HCT116 (cell line): ENCODE measurements around the gene KDM3B. TPM values are rescaled to one million over a fixed set of nuclear protein-coding genes. Genes with fewer than 3 reads are reported as not detected.

Source experiments
- ATAC-seq: fragments of 200-7000 bp; cut with Tn5 transposase; 2 replicates; pipeline ENCODE4 v1.9.1; 2020; ENCODE audit warnings: mild to moderate bottlenecking, moderate library complexity
- BruUV-seq: library from RNA; stranded (reverse); fragments of 400-500 nt; replicated peaks from 2 replicates; lab custom pipeline; 2021; lab: Mats Ljungman, UMichigan
- CTCF ChIA-PET: fragments of 300-600 bp; sonication (Branson Sonifier 250); formaldehyde crosslinking; loops from one replicate; lab custom pipeline; 2021; ENCODE audit warnings: antibody characterized with exemption; lab: Charles Lee
- POLR2A ChIA-PET: fragments of 300-600, 350-600 bp; sonication (Branson Sonifier 250); formaldehyde crosslinking; loops from one replicate; lab custom pipeline; 2021; ENCODE audit warnings: antibody characterized with exemption; lab: Charles Lee
- RAD21 ChIA-PET, 2 experiments: fragments of 300-600 bp; sonication (Branson Sonifier 250); formaldehyde crosslinking; loops; one replicate each; lab custom pipeline; 2023; ENCODE audit warnings: low total read pairs in 2 of 2; ENCODE audit not compliant: uncharacterized antibody in 2 of 2, unreplicated experiment in 2 of 2, low non-redundant PET in 1 of 2; lab: Charles Lee
- DNase-seq: peaks from one replicate; pipeline ENCODE4 v3.0.0-alpha.2; 2010; ENCODE audit warnings: low read depth, low spot score
- H2AFZ ChIP-seq: fragments of 200-600 bp; shearing (Covaris generic), sonication (generic); 2 replicates; pipeline ENCODE4 v1.6.1; 2017; ENCODE audit warnings: low read depth, mixed run types, mixed read lengths, antibody characterized with exemption, low read length; ENCODE audit not compliant: poor library complexity, severe bottlenecking
- H3K27ac ChIP-seq: 2 replicates; pipeline ENCODE4 v1.5.1; 2012; ENCODE audit warnings: low read depth, low read length
- H3K27me3 ChIP-seq: fragments of 200-600 bp; sonication (generic); 2 replicates; pipeline ENCODE4 v1.6.1; 2016; ENCODE audit warnings: mixed run types, low read length, mixed read lengths; ENCODE audit not compliant: insufficient read depth
- H3K36me3 ChIP-seq, 2 experiments: fragments of 200-500 bp in 1 of 2; fragments of 200-600 bp in 1 of 2; sonication (Bioruptor generic) in 1 of 2; sonication (generic) in 1 of 2; 2 replicates each; pipeline versions ENCODE4 v1.5.1 to v1.6.1; 2014 to 2016; ENCODE audit warnings: low read length in 2 of 2, inconsistent platforms in 1 of 2, mixed read lengths in 1 of 2, mixed run types in 1 of 2; ENCODE audit not compliant: insufficient read depth in 2 of 2, control insufficient read depth in 1 of 2
- H3K4me1 ChIP-seq, 2 experiments: fragments of 200-600 bp in 1 of 2; sonication (generic) in 1 of 2; 2 replicates each; pipeline versions ENCODE4 v1.5.1 to v1.6.1; 2012 to 2017; ENCODE audit warnings: low read length in 2 of 2, inconsistent platforms in 1 of 2, mild to moderate bottlenecking in 1 of 2, mixed read lengths in 1 of 2, mixed run types in 1 of 2, moderate library complexity in 1 of 2; ENCODE audit not compliant: insufficient read depth in 2 of 2, control insufficient read depth in 1 of 2
- H3K4me2 ChIP-seq: fragments of 200-600 bp; sonication (generic); 2 replicates; pipeline ENCODE4 v1.6.1; 2017; ENCODE audit warnings: mixed run types, low read length, mixed read lengths
- H3K4me3 ChIP-seq, 2 experiments: fragments of 200-600 bp in 1 of 2; sonication (generic) in 1 of 2; replicated peaks in 1 of 2; 2 replicates each; pipeline ENCODE4 v1.5.1; 2011 to 2016; ENCODE audit warnings: low read length in 2 of 2, control low read depth in 1 of 2, low read depth in 1 of 2, mild to moderate bottlenecking in 1 of 2, mixed read lengths in 1 of 2, mixed run types in 1 of 2
- H3K79me2 ChIP-seq: fragments of 200-600 bp; sonication (generic); 2 replicates; pipeline ENCODE4 v1.6.1; 2017; ENCODE audit warnings: mild to moderate bottlenecking, mixed run types, low read length, moderate library complexity, mixed read lengths; ENCODE audit not compliant: insufficient read depth
- H3K9ac ChIP-seq: fragments of 200-600 bp; sonication (generic); 2 replicates; pipeline ENCODE4 v1.6.1; 2016; ENCODE audit warnings: low read length, mixed read lengths
- H3K9me2 ChIP-seq: fragments of 200-600 bp; sonication (generic), shearing (Covaris generic); 2 replicates; pipeline ENCODE4 v1.6.1; 2017; ENCODE audit warnings: mixed run types, mild to moderate bottlenecking, moderate library complexity; ENCODE audit not compliant: insufficient read depth
- H3K9me3 ChIP-seq, 2 experiments: fragments of 200-500 bp in 1 of 2; fragments of 200-600 bp in 1 of 2; sonication (Bioruptor generic) in 1 of 2; sonication (generic) in 1 of 2; 2 replicates each; pipeline ENCODE4 v1.6.1; 2014 to 2017; ENCODE audit warnings: low read length in 2 of 2, mixed read lengths in 2 of 2, inconsistent platforms in 1 of 2, low read depth in 1 of 2, mild to moderate bottlenecking in 1 of 2, mixed run types in 1 of 2, moderate library complexity in 1 of 2; ENCODE audit not compliant: control insufficient read depth in 1 of 2, insufficient read depth in 1 of 2
- H4K20me1 ChIP-seq: fragments of 200-600 bp; sonication (generic), shearing (Covaris generic); 2 replicates; pipeline ENCODE4 v1.6.1; 2017; ENCODE audit warnings: mixed run types, mild to moderate bottlenecking, moderate library complexity; ENCODE audit not compliant: insufficient read depth
- CBX3 ChIP-seq: IDR thresholded peaks from 2 replicates; pipeline ENCODE4 v1.6.1; 2012; ENCODE audit warnings: low read depth
- CEBPB ChIP-seq: IDR thresholded peaks from 2 replicates; pipeline ENCODE4 v1.6.1; 2012; ENCODE audit warnings: low read depth
- EGR1 ChIP-seq: IDR thresholded peaks from 2 replicates; pipeline ENCODE4 v1.6.1; 2012; ENCODE audit warnings: low read depth
- ELF1 ChIP-seq: IDR thresholded peaks from 2 replicates; pipeline ENCODE4 v1.6.1; 2012; ENCODE audit warnings: low read depth, borderline replicate concordance
- POLR2A ChIP-seq: IDR thresholded peaks from 2 replicates; pipeline ENCODE4 v1.7.0; 2011; ENCODE audit warnings: borderline replicate concordance; ENCODE audit not compliant: insufficient read depth, insufficient read length; ENCODE audit errors: extremely low read depth
- POLR2AphosphoS5 ChIP-seq: IDR thresholded peaks from 2 replicates; pipeline ENCODE4 v1.6.1; 2011; ENCODE audit warnings: mild to moderate bottlenecking, low read depth, low read length, moderate library complexity
- RAD21 ChIP-seq: IDR thresholded peaks from 2 replicates; pipeline ENCODE4 v1.6.1; 2012; ENCODE audit warnings: low read depth, mild to moderate bottlenecking
- YY1 ChIP-seq: IDR thresholded peaks from 2 replicates; pipeline ENCODE4 v1.6.1; 2011; ENCODE audit warnings: low read length, low read depth, moderate library complexity, mild to moderate bottlenecking; ENCODE audit not compliant: insufficient replicate concordance; ENCODE audit errors: extremely low read depth
- ZNF274 ChIP-seq: fragments of 200-500 bp; sonication (Bioruptor generic); IDR thresholded peaks from 2 replicates; pipeline ENCODE4 v1.6.1; 2014; ENCODE audit warnings: mild to moderate bottlenecking, low read depth, low read length, inconsistent platforms
- intact Hi-C: fragments of 100-400 bp; cut with micrococcal nuclease; formaldehyde crosslinking; loops from 2 replicates; pipeline ENCODE4 v1.10.0; 2022
- total RNA-seq: library from RNA; stranded (reverse); gene quantifications from one replicate; pipeline ENCODE4 v1.2.1, GENCODE V29; 2021; ENCODE audit not compliant: unreplicated experiment
- TF ChIP-seq, protein P1 (sequence below): IDR thresholded peaks from 2 replicates; pipeline ENCODE4 v1.6.1; 2012

Gene KDM3B
- total RNA-seq, 1 experiment from 2014 or later, result 65.1 TPM

DNA sequence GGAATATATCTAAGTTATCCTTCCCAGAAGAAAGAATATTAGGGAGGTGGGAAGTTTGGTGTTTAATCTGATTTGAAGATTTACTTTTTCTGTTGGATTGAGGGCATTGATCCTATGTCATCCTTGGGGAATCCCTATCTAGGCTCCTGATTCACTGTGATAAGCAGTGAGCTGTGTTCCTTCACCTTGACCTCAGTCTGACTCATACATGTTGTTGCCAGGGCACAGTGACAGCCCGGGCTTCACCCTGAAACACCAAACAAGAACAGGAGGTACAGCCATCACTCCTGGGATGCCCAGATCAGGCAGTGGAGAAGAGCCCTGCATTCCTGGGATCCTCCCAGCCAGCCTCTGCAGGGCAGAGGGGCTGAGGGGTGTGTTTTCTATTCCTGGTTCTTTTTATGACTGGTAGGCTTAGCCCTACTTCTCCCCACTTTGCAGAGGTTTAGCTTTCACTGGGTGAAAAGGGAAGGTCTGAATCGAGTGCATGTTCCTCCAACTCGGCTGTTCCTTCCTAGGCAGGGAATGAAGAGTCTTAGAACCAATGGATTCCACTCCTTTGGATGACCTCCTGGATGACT lies 17.5 kb upstream of the KDM3B start (continued):
- TF ChIP-seq YY1 (no peak), POLR2A (no peak), ZNF274 (no peak), RAD21 (no peak), CEBPB (no peak), EGR1 (no peak), ELF1 (no peak), CBX3 (no peak), POLR2AphosphoS5 (no peak)
- TF ChIP-seq, protein P1, sequence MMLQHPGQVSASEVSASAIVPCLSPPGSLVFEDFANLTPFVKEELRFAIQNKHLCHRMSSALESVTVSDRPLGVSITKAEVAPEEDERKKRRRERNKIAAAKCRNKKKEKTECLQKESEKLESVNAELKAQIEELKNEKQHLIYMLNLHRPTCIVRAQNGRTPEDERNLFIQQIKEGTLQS, result no peak
- TF ChIP-seq, all 23 proteins: peak for 0

DNA sequence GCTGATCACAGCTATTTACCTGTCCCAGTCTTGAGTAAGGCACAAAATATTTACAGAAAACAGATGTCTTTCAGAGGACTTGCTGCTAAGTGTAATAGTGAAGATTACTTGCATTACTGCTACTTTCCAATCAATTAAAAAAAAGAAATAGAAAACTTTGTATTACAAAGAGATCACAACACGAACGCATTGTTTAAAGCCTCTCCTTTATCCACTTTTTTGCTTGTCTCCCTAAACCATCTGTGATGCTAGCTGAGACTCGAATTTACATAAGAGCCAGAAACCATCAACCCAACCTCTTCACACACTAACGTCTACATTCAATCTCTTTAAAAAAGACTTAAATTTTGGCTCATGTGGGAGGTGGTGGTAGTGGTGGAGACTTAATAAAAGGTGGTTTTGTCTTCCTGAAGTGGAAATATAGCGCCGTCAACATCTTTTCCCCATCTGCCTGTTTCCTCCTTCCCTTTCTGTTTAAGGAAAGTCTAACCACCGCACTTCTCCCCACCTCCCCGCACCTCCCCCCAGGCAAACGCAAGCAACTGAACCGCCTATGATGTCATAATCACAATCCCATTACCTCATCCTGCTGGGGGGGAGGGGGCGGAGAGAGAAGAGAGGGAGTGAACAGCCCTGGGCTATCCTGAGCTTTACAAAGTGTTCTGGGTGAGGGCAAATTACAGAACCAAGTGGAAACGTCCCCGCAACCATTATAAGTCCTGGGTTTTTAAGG lies 15.4 kb upstream of the KDM3B start:
- Histone ChIP-seq H3K9me3 (no peaks in the 10 kb centered on the region), H3K4me2 (peak overlapping the region; percentile 88), H3K27me3 (no peaks in the 10 kb centered on the region), H3K36me3 (peaks cover 7 to 14% of the 10 kb centered on the region in 2 experiments; a peak in 3 of 4 replicates), H3K9ac (peak overlapping the region; percentile 80), H3K4me3 (peak overlapping the region; percentile 67 to 74), H3K27ac (peak overlapping the region; percentile 85), H4K20me1 (no peaks in the 10 kb centered on the region), H3K4me1 (peaks cover 0 to 35% of the 10 kb centered on the region in 2 experiments; a peak in 3 of 4 replicates), H3K9me2 (no peaks in the 10 kb centered on the region), H3K79me2 (peaks cover 36% of the 10 kb centered on the region), H2AFZ (peak overlapping the region; percentile 41)
- TF ChIP-seq YY1 (peak; percentile 53), ZNF274 (no peak)
- intact Hi-C loops, result no loop called here
- TSS peak; percentile 98 for BruUV-seq
- ATAC-seq (peak; percentile 50), DNase-seq (peak; percentile 81)
- ChIA-PET CTCF (interaction anchor here (1.6 kb wide), 1 partner anchor 15 kb away, joined by 10 read pairs; the partner anchor contains the start of gene KDM3B), RAD21 (no interaction called here), POLR2A (interaction anchor here (1.2 to 6.5 kb wide), 3 partner anchors 15 to 206 kb away, joined by 3 to 59 read pairs (median 5); partner anchors contain the start of genes ETF1, KDM3B and KIF20A)
